NT2/D1 (cell line): ENCODE measurements around the gene YEATS2.

ENCODE experiments used
- DNase-seq: peaks from one replicate; pipeline ENCODE4 v3.0.0-alpha.2; 2011; ENCODE audit warnings: low read depth, low spot score
- H3K27me3 ChIP-seq: 2 replicates; pipeline ENCODE4 v1.6.0; 2011; ENCODE audit warnings: mild to moderate bottlenecking; ENCODE audit not compliant: insufficient read length, insufficient read depth
- H3K36me3 ChIP-seq: 2 replicates; pipeline ENCODE4 v1.6.1; 2011; ENCODE audit warnings: mild to moderate bottlenecking, low read length, mixed read lengths; ENCODE audit not compliant: insufficient read depth, insufficient read length
- H3K4me1 ChIP-seq: 2 replicates; pipeline ENCODE4 v1.5.1; 2011; ENCODE audit not compliant: insufficient read depth, insufficient read length
- H3K4me3 ChIP-seq: 2 replicates; pipeline ENCODE4 v1.5.1; 2011; ENCODE audit warnings: low read depth; ENCODE audit not compliant: insufficient read length
- H3K9ac ChIP-seq: 2 replicates; pipeline ENCODE4 v1.6.0; 2011; ENCODE audit warnings: low read depth; ENCODE audit not compliant: insufficient read length
- H3K9me3 ChIP-seq: 2 replicates; pipeline ENCODE4 v1.5.1; 2011; ENCODE audit warnings: mild to moderate bottlenecking, low read length; ENCODE audit not compliant: insufficient read depth
- SUZ12 ChIP-seq: IDR thresholded peaks from 2 replicates; pipeline ENCODE4 v1.6.1; 2011; ENCODE audit not compliant: insufficient read length, insufficient read depth; ENCODE audit errors: extremely low read depth
- YY1 ChIP-seq: IDR thresholded peaks from 2 replicates; pipeline ENCODE4 v1.6.1; 2011; ENCODE audit not compliant: insufficient read length, insufficient read depth
- ZNF274 ChIP-seq: IDR thresholded peaks from 2 replicates; pipeline ENCODE4 v1.6.1; 2011; ENCODE audit warnings: mild to moderate bottlenecking, low read depth, low read length

The YEATS2 gene

DNA sequence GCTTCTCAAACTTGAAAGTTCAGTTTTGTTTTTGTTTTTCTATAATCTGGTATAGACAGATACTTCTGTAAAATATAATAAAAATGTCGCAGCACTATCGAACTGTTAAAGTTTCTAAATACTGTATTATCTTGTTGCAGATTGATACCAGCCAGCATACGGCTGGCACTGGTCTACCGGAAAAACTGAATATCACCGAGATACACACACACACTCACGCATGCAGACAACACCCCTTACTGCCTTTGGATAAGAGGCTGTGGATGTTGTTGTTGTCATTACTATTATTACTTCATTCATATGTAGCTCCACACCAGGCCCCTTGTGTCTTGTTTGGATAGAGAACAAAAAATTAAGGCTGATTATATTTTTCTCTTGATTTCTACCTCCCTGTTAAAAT is 95.4 kb downstream of the YEATS2 start:
- no peaks in the 10 kb centered on the region for H3K4me1 ChIP-seq
- no peaks in the 10 kb centered on the region for H3K9me3 ChIP-seq
- H3K9ac ChIP-seq = no peak overlapping the region
- H3K27me3 ChIP-seq = no peaks in the 10 kb centered on the region
- TF ChIP-seq YY1 = no peak
- no peak for TF ChIP-seq ZNF274
- no peak for TF ChIP-seq SUZ12
- no peak overlapping the region for H3K4me3 ChIP-seq
- H3K36me3 ChIP-seq = peaks cover 70% of the 10 kb centered on the region
- DNase-seq = no peak

DNA sequence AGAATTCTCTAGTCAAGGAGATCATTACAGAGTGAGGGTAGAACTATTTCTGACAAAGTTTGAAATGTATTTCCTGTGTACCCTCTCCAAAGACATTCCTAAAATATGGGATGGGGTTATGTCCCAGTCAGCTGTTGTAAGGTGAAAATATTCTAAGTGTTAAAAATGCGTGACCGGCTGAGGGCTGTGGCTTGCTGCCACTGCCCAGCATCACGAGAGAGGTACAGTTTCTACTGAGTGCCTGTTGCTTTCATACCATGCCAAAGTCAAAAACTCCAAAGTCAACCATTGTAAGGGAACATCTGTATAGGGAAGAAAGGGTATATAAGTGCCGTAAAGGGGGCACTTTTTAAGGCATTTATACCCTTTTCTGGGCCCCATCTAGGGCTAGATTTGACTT is 96.9 kb downstream of the YEATS2 start:
- H3K27me3 ChIP-seq = no peaks in the 10 kb centered on the region
- H3K9ac ChIP-seq = no peak overlapping the region
- peaks cover 76% of the 10 kb centered on the region for H3K36me3 ChIP-seq
- DNase-seq = no peak
- no peak for TF ChIP-seq SUZ12
- TF ChIP-seq ZNF274 = no peak
- no peak for TF ChIP-seq YY1
- no peak overlapping the region for H3K4me3 ChIP-seq
- H3K4me1 ChIP-seq = no peaks in the 10 kb centered on the region
- H3K9me3 ChIP-seq = no peaks in the 10 kb centered on the region

DNA sequence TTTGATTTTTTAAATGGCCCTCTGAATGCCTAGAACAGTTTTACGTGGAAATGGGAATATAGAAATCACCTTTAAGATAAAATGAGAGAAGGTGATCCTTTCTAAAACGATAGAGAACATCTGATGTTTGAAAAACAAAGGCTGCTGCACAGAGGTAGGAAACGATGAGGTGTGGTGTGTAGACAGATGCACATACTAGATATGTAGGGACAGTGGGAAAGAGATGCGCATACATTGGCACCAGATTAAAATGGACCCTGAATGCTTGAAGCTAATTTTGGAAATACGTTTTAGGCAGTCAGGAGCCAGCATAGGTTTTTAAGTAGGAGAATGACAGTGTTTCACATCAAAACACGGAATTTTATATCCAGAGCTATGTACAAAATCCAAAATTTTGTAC is 98.8 kb downstream of the YEATS2 start:
- Histone ChIP-seq H3K27me3 (no peaks in the 10 kb centered on the region), H3K9me3 (no peaks in the 10 kb centered on the region), H3K36me3 (peaks cover 76% of the 10 kb centered on the region), H3K4me3 (no peak overlapping the region), H3K9ac (no peak overlapping the region), H3K4me1 (no peaks in the 10 kb centered on the region)
- no peak for DNase-seq
- TF ChIP-seq YY1 = no peak
- TF ChIP-seq ZNF274 = no peak
- TF ChIP-seq SUZ12 = no peak

DNA sequence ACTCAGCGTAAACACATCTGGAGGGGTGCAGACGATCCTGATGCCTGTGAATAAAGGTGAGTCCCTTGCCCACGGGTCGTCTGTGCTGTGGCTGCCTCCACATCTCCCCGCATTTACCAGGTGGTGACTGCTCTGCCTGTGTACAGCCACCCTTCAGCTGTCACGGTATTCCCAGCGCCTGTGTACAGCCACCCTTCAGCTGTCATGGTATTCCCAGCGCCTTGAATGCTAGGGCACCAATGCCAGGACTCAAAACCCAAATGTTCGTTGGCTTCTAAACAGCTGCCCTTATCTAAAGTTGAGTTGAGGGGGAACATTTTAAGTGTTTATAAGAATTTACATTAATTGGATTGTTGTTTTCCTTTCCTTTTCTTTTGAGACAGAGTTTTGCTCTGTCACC is 100.4 kb downstream of the YEATS2 start:
- Histone ChIP-seq H3K36me3 (peaks cover 78% of the 10 kb centered on the region), H3K9me3 (no peaks in the 10 kb centered on the region), H3K4me3 (no peak overlapping the region), H3K9ac (no peak overlapping the region), H3K27me3 (no peaks in the 10 kb centered on the region), H3K4me1 (no peaks in the 10 kb centered on the region)
- no peak for DNase-seq
- TF ChIP-seq SUZ12 = no peak
- no peak for TF ChIP-seq YY1
- TF ChIP-seq ZNF274 = no peak

DNA sequence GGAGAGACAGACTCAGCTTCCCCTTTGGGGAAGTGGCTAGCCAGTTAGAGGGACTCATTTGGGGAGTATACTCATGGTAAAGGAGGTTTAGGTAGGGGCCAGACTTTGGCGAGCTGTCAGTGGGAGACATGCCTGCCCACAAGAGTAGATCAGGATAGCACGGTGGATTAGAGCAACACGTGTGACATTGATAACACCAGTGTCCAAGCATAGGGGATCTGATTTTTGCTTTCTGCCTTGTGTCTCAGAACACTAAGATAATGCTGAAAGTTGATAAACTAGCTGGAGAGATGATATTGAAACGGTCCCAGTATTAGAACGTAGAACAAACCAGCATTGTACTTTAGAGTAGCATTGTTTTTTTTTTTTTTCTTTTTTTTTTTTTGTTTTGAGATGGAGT is 101.9 kb downstream of the YEATS2 start:
- Histone ChIP-seq H3K27me3 (no peaks in the 10 kb centered on the region), H3K36me3 (peaks cover 81% of the 10 kb centered on the region), H3K4me3 (no peak overlapping the region), H3K4me1 (no peaks in the 10 kb centered on the region), H3K9ac (no peak overlapping the region), H3K9me3 (no peaks in the 10 kb centered on the region)
- TF ChIP-seq YY1 = no peak
- TF ChIP-seq ZNF274 = no peak
- TF ChIP-seq SUZ12 = no peak
- no peak for DNase-seq

DNA sequence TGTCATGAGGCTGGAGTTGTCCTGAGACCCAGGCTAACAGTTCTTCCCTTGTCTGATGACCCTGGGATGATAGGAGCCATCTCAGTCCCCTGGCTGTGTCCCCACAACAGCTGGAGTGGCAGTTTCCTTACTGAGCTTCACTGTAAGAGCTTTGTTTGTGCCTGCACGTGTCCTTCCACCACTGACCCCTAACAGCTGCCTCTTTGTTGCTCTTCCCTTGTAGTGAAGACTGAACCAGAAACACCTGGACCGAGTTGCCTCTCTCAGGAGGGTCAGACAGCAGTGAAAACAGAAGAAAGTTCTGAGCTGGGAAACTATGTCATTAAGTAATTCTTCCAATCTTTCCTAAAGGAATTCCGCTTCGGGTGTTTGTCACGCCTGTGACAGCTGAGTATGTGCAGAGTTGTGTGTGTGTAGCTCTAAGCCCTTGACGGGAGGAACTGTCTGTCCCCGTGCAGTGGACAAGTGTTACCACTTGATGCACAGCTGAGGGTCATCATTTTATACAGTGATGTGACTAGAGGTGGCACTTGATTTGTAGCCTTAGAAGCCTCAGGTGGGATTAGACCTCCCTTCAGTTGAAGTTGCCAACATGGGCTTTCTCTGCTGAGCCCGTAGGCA is 102.8 kb downstream of the YEATS2 start:
- H3K4me1 ChIP-seq = no peaks in the 10 kb centered on the region
- no peaks in the 10 kb centered on the region for H3K27me3 ChIP-seq
- TF ChIP-seq SUZ12 (no peak), YY1 (no peak), ZNF274 (no peak)
- DNase-seq = no peak
- no peak overlapping the region for H3K9ac ChIP-seq
- peaks cover 85% of the 10 kb centered on the region for H3K36me3 ChIP-seq
- no peak overlapping the region for H3K4me3 ChIP-seq
- no peaks in the 10 kb centered on the region for H3K9me3 ChIP-seq

DNA sequence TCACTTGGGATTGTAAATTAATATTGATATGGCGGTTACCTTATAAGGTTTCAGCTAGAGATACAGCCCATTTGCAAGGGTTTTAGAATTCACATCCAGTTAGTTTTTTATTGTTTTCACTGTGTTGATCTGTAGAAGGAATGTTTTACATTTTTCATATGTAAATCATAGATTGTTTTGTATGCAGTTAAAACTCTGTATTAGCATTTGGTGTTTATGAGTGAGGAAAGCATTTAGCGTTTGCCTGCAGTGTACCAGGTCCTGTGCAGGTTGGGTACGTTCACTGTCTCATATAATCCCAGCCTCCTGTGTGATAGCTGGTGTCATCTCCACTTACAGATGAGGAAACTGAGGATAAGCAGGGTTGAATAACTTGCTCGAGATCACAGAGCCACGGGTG is 104.0 kb downstream of the YEATS2 start:
- Histone ChIP-seq H3K9me3 (no peaks in the 10 kb centered on the region), H3K36me3 (peaks cover 94% of the 10 kb centered on the region), H3K27me3 (no peaks in the 10 kb centered on the region), H3K4me3 (no peak overlapping the region), H3K9ac (no peak overlapping the region), H3K4me1 (no peaks in the 10 kb centered on the region)
- no peak for DNase-seq
- no peak for TF ChIP-seq SUZ12
- TF ChIP-seq YY1 = no peak
- no peak for TF ChIP-seq ZNF274
